HG03575 (cell line): ENCODE data around the gene NACC2.

Experiments
- ATAC-seq: cut with Tn5 transposase; IDR thresholded peaks from one replicate; pipeline ENCODE4 v1.9.1; 2021; ENCODE audit not compliant: unreplicated experiment, insufficient number of reproducible peaks, low FRiP score; ENCODE audit errors: extremely low read depth

NACC2 gene

DNA sequence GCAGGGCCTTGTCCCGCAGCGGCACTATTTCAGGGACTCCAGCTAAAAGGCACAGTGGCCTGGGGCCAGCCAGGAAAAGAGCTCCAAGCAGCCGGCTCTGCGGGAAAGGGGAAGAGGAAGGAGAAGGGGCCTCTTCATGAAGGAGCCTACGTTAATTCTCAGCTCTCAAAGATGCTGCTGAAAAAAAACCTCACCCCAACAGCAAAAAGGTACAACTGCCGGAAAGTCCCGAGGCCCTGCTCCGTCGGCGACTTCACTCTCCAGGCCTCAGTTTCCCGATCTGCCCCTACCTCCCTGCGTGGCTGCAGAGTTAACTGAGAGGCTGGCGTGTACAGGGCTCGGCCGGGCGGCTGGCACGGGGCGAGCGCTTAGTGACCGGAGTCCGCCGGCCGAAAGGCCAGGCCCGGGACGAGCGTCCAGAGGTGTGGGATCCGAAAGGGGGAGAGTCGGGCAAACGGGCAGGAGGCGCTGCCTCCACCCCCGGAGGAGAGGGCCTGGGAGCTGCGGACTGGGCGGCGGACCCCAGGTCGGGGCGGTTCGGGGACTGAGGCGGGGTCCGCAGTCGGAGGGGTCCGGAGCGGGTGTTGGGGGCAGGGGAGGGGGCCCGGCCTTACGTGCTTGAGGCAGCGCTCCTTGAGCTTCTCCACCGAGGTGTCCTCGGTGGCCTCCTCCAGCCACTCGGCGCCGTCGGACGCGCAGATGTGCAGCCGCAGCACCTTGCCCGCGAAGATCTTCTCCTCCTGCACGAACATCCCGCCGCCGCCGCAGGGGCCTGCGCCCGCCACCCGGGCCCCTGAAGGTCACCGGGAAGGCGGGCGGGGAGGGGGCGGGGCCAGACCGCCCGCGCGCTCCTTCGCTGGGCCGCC is 134.4 kb downstream of the NACC2 start:
- no peak for ATAC-seq

DNA sequence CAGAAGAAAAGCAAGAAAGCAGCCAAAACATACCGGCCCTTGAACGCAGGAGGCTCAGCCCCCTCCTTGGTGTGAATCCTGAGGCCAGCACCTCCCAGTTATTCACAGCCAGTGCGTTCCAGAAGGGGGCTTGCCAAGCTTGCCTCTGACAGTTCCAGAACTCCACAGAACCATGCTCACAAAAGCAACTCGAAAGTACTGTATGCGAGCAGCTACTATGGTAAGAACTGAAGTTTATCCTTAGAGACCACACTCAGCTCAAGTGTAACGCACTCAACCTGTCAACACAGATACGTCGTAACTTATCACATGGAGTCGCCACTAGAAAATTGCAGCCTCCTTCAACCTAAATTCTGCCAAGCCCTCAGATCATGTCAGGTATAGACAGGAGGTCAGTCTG is 135.3 kb downstream of the NACC2 start:
- no peak for ATAC-seq

DNA sequence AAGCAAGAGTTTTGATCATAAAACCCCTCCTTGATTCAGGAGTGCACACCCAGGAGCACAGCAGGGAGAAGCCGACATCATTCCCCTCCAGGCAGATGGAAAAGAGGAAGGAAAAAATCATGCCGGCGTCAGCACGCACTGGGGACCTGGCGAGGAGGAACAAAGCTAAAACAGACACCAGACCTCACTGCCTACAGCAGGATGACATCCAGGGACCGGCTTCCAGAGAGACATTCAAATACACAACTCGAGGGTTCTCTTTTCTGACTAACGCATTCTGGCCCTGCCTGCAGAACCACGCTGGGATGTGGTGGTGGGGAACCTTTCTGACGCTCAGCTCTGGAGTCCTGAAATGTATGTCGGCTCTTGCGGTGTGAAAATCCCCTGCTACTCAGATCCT is 136.6 kb downstream of the NACC2 start:
- no peak for ATAC-seq

DNA sequence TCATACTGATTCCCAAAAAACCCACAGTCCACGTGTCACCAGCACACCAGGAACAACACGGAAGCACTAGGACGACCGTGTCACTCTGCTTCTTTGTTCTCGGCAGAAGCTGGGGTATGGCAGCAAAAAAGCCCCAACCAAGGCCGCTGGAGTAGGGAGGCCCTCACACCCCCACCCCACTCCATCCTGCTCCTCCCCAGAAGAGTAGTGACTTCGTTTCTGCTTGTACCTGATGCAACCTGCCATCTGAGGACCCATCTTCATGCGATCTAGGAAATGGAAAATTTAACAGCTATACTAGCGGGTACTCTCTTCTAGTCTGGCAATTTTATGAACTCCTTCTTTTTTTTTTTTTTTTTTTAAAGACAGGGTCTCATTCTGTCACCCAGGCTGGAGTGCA is 137.7 kb downstream of the NACC2 start:
- ATAC-seq, result no peak

DNA sequence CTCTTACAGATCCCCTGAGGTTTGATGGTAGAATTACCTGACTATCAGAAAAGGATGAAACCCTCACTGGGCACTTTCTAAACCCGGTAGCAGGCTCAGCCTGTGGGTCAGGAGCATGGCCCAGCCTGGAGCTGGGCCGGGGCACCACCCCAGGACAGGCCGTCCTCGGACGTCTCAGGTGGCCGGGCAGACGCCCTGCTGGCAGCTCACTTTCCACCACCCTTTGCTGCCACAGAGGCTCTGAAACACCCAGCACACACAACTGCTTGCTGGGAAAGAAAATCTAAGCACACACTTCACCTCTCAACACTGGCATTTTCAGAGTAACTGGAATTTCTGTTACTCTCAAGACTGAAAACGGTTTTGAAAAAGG is 138.3 kb downstream of the NACC2 start:
- ATAC-seq, result no peak
